Measurements from ENCODE around the gene GHRL. TPM values are rescaled to one million over a fixed set of nuclear protein-coding genes. Genes with fewer than 3 reads are reported as not detected.
"Not testable (repeated sequence)": the region's sequence is repeated elsewhere in the genome, so short reads cannot be mapped to it uniquely, and the experiment has no call there.

Gene GHRL
- total and polyA plus RNA-seq, 12 donors, result 0.33 to 2.2 (median 0.97) TPM; not detected in 7

DNA sequence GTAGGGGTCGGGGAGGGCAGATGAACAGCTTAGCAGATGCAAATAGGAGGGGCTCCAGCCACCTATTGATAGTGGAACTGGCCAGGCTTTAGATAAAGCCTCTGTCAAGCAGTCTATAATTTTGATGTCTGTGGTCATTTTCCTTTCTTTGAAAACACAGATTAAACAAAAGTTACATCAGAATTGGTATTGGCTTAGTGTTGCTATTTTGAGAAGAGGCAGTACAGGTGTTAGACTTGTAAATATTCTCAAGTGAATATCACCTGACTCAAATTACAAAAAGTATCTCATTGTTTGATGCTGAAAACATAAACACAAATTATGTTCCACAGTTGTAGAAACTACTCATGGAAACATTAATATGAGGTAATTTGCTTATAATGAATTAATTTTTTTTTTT, 18.1 kb downstream of the GHRL start:
- Histone ChIP-seq H3K4me1 (replicated peaks in 1 of 2) (peaks cover 2 to 15% of the 10 kb centered on the region in 2 donors), H3K27ac (no peak overlapping the region), H3K9me3 (replicated peaks in 1 of 3) (no peaks in the 10 kb centered on the region), H3K27me3 (no peaks in the 10 kb centered on the region), H3K36me3 (replicated peaks in 1 of 2) (peaks cover 0 to 45% of the 10 kb centered on the region in 2 donors), H3K4me3 (no peak overlapping the region)
- peak in 1 of 7 donors; percentile 8 for DNase-seq
- TF ChIP-seq, protein P1, sequence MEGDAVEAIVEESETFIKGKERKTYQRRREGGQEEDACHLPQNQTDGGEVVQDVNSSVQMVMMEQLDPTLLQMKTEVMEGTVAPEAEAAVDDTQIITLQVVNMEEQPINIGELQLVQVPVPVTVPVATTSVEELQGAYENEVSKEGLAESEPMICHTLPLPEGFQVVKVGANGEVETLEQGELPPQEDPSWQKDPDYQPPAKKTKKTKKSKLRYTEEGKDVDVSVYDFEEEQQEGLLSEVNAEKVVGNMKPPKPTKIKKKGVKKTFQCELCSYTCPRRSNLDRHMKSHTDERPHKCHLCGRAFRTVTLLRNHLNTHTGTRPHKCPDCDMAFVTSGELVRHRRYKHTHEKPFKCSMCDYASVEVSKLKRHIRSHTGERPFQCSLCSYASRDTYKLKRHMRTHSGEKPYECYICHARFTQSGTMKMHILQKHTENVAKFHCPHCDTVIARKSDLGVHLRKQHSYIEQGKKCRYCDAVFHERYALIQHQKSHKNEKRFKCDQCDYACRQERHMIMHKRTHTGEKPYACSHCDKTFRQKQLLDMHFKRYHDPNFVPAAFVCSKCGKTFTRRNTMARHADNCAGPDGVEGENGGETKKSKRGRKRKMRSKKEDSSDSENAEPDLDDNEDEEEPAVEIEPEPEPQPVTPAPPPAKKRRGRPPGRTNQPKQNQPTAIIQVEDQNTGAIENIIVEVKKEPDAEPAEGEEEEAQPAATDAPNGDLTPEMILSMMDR (IDR thresholded peaks at IDR 0.05), result no peak
- no peak for TF ChIP-seq POLR2A (IDR thresholded peaks at IDR 0.05)
- intact Hi-C loops (cut with DNase I), result no loop called here
- WGBS, 4 donors, result 77 to 87% (median 85%) methylated on average over 1 of the region's 1 CpG

GRCh38 chr3:10273702-10274305, 18.9 kb downstream of the GHRL start:
- no peaks in the 10 kb centered on the region for H3K27me3 ChIP-seq
- intact Hi-C loops (cut with DNase I), result no loop called here
- H3K4me1 ChIP-seq (replicated peaks in 1 of 2), result peaks cover 2 to 15% of the 10 kb centered on the region in 2 donors
- TF ChIP-seq POLR2A (IDR thresholded peaks at IDR 0.05), result no peak
- TF ChIP-seq, protein P1 (IDR thresholded peaks at IDR 0.05), result no peak
- no peak overlapping the region for H3K4me3 ChIP-seq
- no peaks in the 10 kb centered on the region for H3K9me3 ChIP-seq (replicated peaks in 1 of 3)
- H3K27ac ChIP-seq, result no peak overlapping the region
- WGBS, 4 donors, result 17 to 26% (median 19%) methylated on average over 1 of the region's 1 CpG
- peak in 4 of 7 donors; percentile 25 to 51 (median 43) for DNase-seq
- H3K36me3 ChIP-seq (replicated peaks in 1 of 2), result peaks cover 0 to 37% of the 10 kb centered on the region in 2 donors

DNA sequence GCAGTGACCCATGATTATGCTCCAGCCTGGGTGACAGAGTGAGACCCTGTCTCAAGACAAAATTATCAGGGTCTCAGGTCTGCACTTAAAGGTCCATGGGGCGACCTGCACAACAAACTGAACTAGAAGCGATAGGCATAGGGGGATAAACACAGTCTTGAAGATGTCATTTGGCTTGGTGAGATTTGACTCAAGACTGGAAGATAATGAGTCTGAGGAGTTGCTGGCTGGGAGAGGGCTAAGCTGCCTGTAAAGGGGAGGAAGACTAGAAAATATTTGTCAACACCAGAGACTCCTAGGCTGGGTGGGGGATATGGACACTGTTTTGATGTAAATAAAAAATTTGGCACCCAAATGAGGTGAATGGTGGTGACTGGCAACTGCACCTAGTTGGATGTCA, 19.8 kb downstream of the GHRL start:
- Histone ChIP-seq H3K4me3 (no peak overlapping the region), H3K27me3 (no peaks in the 10 kb centered on the region), H3K4me1 (replicated peaks in 1 of 2) (peaks cover 2 to 15% of the 10 kb centered on the region in 2 donors), H3K27ac (no peak overlapping the region), H3K9me3 (replicated peaks in 1 of 3) (no peaks in the 10 kb centered on the region), H3K36me3 (replicated peaks in 1 of 2) (peaks cover 0 to 29% of the 10 kb centered on the region in 2 donors)
- intact Hi-C loops (cut with DNase I), result no loop called here
- no peak for DNase-seq
- 74 to 100% (median 90%) methylated on average over 2 of the region's 2 CpGs for WGBS, 4 donors
- TF ChIP-seq POLR2A (IDR thresholded peaks at IDR 0.05), result no peak
- TF ChIP-seq, protein P1 (IDR thresholded peaks at IDR 0.05), result no peak

DNA sequence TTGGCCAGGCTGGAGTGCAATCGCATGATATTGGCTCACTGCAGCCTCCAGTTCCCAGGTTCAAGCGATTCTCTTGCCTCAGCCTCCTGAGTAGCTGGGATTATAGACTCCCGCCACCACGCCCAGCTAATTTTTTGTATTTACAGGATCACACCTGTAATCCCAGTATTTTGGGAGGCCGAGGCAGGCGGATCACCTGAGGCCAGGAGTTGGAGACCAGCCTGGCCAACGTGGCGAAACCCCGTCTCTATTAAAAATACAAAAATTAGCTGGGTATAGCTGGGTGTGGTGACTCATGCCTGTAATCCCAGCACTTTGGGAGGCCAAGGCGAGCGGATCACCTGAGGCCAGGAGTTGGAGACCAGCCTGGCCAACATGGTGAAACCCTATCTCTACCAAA, 20.3 kb downstream of the GHRL start:
- H3K27me3 ChIP-seq; H3K27ac ChIP-seq; intact Hi-C loops (cut with DNase I); H3K4me3 ChIP-seq; H3K9me3 ChIP-seq (replicated peaks in 1 of 3); DNase-seq: not testable (repeated sequence)
- 90 to 99% (median 95%) methylated on average over 9 to 11 of the region's 11 CpGs for WGBS, 4 donors
- Histone ChIP-seq H3K36me3 (replicated peaks in 1 of 2) (peaks cover 0 to 26% of the 10 kb centered on the region in 2 donors), H3K4me1 (replicated peaks in 1 of 2) (peaks cover 2 to 18% of the 10 kb centered on the region in 2 donors)

GRCh38 chr3:10269443-10269842, 23.3 kb downstream of the GHRL start:
- H3K27me3 ChIP-seq, result no peaks in the 10 kb centered on the region
- H3K9me3 ChIP-seq (replicated peaks in 1 of 3), result no peaks in the 10 kb centered on the region
- DNase-seq, result no peak
- WGBS, 4 donors, result 89 to 97% (median 93%) methylated on average over 5 of the region's 5 CpGs
- peaks cover 1 to 20% of the 10 kb centered on the region in 2 donors for H3K4me1 ChIP-seq (replicated peaks in 1 of 2)
- H3K36me3 ChIP-seq (replicated peaks in 1 of 2), result peaks cover 0 to 13% of the 10 kb centered on the region in 2 donors
- H3K27ac ChIP-seq, result no peak overlapping the region
- intact Hi-C loops (cut with DNase I), result no loop called here
- TF ChIP-seq, protein P1 (IDR thresholded peaks at IDR 0.05), result no peak
- TF ChIP-seq POLR2A (IDR thresholded peaks at IDR 0.05), result no peak
- no peak overlapping the region for H3K4me3 ChIP-seq

Data from adrenal gland (tissue), 12 donors.